ENCODE measurements around the gene U2AF2.

U2AF2 gene

DNA sequence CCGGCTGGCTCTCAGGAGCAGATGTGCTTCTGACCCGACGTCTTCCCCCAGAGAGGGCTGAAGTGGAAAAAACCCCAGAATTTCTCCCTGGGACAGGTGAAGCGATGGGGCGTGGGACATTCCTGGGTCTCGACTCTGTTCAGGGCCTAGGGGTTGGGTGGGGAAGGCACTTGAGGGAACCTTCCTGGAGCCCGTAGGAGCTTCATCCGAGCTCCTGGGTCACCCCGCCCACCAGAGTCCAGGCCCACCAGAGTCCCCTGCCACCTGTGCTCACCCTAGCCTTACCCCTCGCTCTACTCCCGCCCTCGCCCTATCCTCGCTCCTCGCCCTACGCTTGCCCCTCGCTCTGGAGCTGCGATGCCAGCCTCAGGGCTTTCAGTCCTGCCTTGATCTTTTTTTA is 43.4 kb downstream of the U2AF2 start:
- no peak overlapping the region for H3K4me3 ChIP-seq (ENCODE audit: severe bottlenecking)
- ATAC-seq (ENCODE audit: low read depth) (no peak; the same call in 2 of the 3 replicates), DNase-seq (ENCODE audit: low spot score) (no peak)
- H3K9me3 ChIP-seq (ENCODE audit: severe bottlenecking), result no peaks in the 10 kb centered on the region
- H3K27ac ChIP-seq (ENCODE audit: poor library complexity, severe bottlenecking), result no peak overlapping the region
- TF ChIP-seq, protein P1, sequence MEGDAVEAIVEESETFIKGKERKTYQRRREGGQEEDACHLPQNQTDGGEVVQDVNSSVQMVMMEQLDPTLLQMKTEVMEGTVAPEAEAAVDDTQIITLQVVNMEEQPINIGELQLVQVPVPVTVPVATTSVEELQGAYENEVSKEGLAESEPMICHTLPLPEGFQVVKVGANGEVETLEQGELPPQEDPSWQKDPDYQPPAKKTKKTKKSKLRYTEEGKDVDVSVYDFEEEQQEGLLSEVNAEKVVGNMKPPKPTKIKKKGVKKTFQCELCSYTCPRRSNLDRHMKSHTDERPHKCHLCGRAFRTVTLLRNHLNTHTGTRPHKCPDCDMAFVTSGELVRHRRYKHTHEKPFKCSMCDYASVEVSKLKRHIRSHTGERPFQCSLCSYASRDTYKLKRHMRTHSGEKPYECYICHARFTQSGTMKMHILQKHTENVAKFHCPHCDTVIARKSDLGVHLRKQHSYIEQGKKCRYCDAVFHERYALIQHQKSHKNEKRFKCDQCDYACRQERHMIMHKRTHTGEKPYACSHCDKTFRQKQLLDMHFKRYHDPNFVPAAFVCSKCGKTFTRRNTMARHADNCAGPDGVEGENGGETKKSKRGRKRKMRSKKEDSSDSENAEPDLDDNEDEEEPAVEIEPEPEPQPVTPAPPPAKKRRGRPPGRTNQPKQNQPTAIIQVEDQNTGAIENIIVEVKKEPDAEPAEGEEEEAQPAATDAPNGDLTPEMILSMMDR (IDR thresholded peaks at IDR 0.05; ENCODE audit: poor library complexity, severe bottlenecking), result no peak
- peaks cover 10% of the 10 kb centered on the region for H3K36me3 ChIP-seq (ENCODE audit: low read depth)
- H3K4me1 ChIP-seq (ENCODE audit: insufficient read depth, poor library complexity, severe bottlenecking), result no peaks in the 10 kb centered on the region
- H3K27me3 ChIP-seq (ENCODE audit: insufficient read depth, poor library complexity, severe bottlenecking), result no peaks in the 10 kb centered on the region

DNA sequence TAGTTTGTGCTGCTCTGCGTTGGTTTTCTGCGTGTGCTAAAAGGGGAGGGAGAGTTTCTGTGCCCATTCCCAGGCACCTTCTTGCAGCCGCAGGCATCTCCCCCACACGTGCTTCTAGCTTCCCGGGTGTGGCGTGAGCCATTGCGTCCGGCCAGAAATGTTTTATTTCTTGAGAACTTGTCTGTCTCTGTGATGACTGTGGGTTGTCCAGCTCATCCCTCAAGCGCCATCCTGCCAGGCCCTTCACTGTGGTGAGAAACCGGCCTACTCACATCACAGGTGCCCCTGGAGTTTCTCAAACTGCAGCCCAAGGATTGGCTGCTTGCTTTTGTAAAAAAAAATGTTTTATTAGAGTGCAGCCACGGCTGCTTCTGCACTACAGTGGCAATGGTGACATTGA is 44.4 kb downstream of the U2AF2 start:
- Histone ChIP-seq H3K4me1 (ENCODE audit: insufficient read depth, poor library complexity, severe bottlenecking) (no peaks in the 10 kb centered on the region), H3K9me3 (ENCODE audit: severe bottlenecking) (no peaks in the 10 kb centered on the region), H3K4me3 (ENCODE audit: severe bottlenecking) (no peak overlapping the region), H3K27ac (ENCODE audit: poor library complexity, severe bottlenecking) (no peak overlapping the region), H3K36me3 (ENCODE audit: low read depth) (peaks cover 9% of the 10 kb centered on the region), H3K27me3 (ENCODE audit: insufficient read depth, poor library complexity, severe bottlenecking) (no peaks in the 10 kb centered on the region)
- TF ChIP-seq, protein P1 (IDR thresholded peaks at IDR 0.05; ENCODE audit: poor library complexity, severe bottlenecking), result no peak
- ATAC-seq (ENCODE audit: low read depth), result no peak
- no peak for DNase-seq (ENCODE audit: low spot score)

DNA sequence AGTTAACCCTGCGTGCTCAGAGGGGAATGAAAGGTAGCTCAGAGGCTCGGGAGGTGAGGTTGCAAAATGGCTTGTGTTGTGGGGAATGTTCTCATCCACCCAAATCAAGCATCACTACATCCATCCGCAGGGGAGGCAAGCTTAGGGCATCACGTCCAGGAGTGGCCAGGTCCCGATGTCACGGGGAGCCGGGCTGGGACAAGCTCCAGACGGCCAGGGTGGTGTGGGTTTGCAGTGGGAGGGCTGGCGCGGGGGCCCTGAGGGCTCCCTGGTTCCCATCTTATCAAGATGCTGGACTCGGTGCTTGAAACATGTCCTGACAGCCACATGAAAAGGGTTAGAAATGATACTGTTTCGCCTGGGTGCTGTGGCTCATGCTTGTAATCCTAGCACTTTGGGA is 46.0 kb downstream of the U2AF2 start:
- no peak for ATAC-seq (ENCODE audit: low read depth)
- Histone ChIP-seq H3K27me3 (ENCODE audit: insufficient read depth, poor library complexity, severe bottlenecking) (no peaks in the 10 kb centered on the region), H3K36me3 (ENCODE audit: low read depth) (peaks cover 11% of the 10 kb centered on the region), H3K4me1 (ENCODE audit: insufficient read depth, poor library complexity, severe bottlenecking) (no peaks in the 10 kb centered on the region), H3K9me3 (ENCODE audit: severe bottlenecking) (no peaks in the 10 kb centered on the region), H3K4me3 (ENCODE audit: severe bottlenecking) (no peak overlapping the region), H3K27ac (ENCODE audit: poor library complexity, severe bottlenecking) (no peak overlapping the region)
- DNase-seq (ENCODE audit: low spot score), result no peak
- TF ChIP-seq, protein P1 (IDR thresholded peaks at IDR 0.05; ENCODE audit: poor library complexity, severe bottlenecking), result no peak

GRCh38 chr19:55702131-55702627 is 47.3 kb downstream of the U2AF2 start:
- TF ChIP-seq, protein P1 (IDR thresholded peaks at IDR 0.05; ENCODE audit: poor library complexity, severe bottlenecking), result no peak
- Histone ChIP-seq H3K27ac (ENCODE audit: poor library complexity, severe bottlenecking) (no peak overlapping the region), H3K9me3 (ENCODE audit: severe bottlenecking) (no peaks in the 10 kb centered on the region), H3K36me3 (ENCODE audit: low read depth) (peaks cover 11% of the 10 kb centered on the region), H3K4me1 (ENCODE audit: insufficient read depth, poor library complexity, severe bottlenecking) (no peaks in the 10 kb centered on the region), H3K27me3 (ENCODE audit: insufficient read depth, poor library complexity, severe bottlenecking) (no peaks in the 10 kb centered on the region), H3K4me3 (ENCODE audit: severe bottlenecking) (no peak overlapping the region)
- DNase-seq (ENCODE audit: low spot score) (no peak), ATAC-seq (ENCODE audit: low read depth) (no peak)

- Histone ChIP-seq H3K9me3 (ENCODE audit: severe bottlenecking) (no peaks in the 10 kb centered on the region), H3K4me1 (ENCODE audit: insufficient read depth, poor library complexity, severe bottlenecking) (no peaks in the 10 kb centered on the region), H3K27ac (ENCODE audit: poor library complexity, severe bottlenecking) (no peak overlapping the region), H3K4me3 (ENCODE audit: severe bottlenecking) (no peak overlapping the region), H3K36me3 (ENCODE audit: low read depth) (peaks cover 11% of the 10 kb centered on the region), H3K27me3 (ENCODE audit: insufficient read depth, poor library complexity, severe bottlenecking) (no peaks in the 10 kb centered on the region)
- ATAC-seq (ENCODE audit: low read depth) (no peak), DNase-seq (ENCODE audit: low spot score) (no peak)
- TF ChIP-seq, protein P1 (IDR thresholded peaks at IDR 0.05; ENCODE audit: poor library complexity, severe bottlenecking), result peak; percentile 59
These were observed 49.0 kb downstream of the U2AF2 start for GRCh38 chr19:55703790-55704215.

Measured in RWPE2 (cell line).